BJ (cell line): ENCODE data around the gene PRDM16. TPM values are rescaled to one million over a fixed set of nuclear protein-coding genes. Genes with fewer than 3 reads are reported as not detected.

Source experiments
- CTCF ChIA-PET: fragments of 350-600 bp; formaldehyde crosslinking; extraction: SDS; loops from one replicate; lab custom pipeline; 2021; ENCODE audit warnings: antibody characterized with exemption, inconsistent platforms; lab: Yijun Ruan, JAX
- POLR2A ChIA-PET: fragments of 300-600 bp; sonication (Branson Sonifier 250); formaldehyde crosslinking; extraction: SDS; loops from one replicate; lab custom pipeline; 2021; ENCODE audit warnings: antibody characterized with exemption; lab: Charles Lee
- DNase-seq: peaks from one replicate; pipeline ENCODE4 v3.0.0-alpha.2; 2011; ENCODE audit warnings: low read depth
- H3K27me3 ChIP-seq: 2 replicates; pipeline ENCODE4 v1.6.0; 2011; ENCODE audit warnings: low read length; ENCODE audit not compliant: control insufficient read depth, insufficient read depth
- H3K36me3 ChIP-seq: 2 replicates; pipeline ENCODE4 v1.5.1; 2011; ENCODE audit warnings: low read length; ENCODE audit not compliant: control insufficient read depth, insufficient read depth
- H3K4me3 ChIP-seq: 2 replicates; pipeline ENCODE4 v1.5.1; 2011; ENCODE audit warnings: low read depth, mild to moderate bottlenecking, control low read depth, low read length
- CTCF ChIP-seq: IDR thresholded peaks from 2 replicates; pipeline ENCODE4 v1.5.1; 2011; ENCODE audit warnings: low read depth, mild to moderate bottlenecking, control low read depth, inconsistent platforms, low read length, moderate library complexity; ENCODE audit not compliant: insufficient read depth
- polyA plus RNA-seq: library from polyadenylated mRNA; depleted of rRNA; stranded (reverse); fragments of >200 nt; gene quantifications from 2 replicates; pipeline ENCODE4 v1.2.3, GENCODE V29; 2011

The PRDM16 gene
- polyA plus RNA-seq, 1 experiment = 0.02 TPM

GRCh38 chr1:3462356-3463012 lies 393.5 kb downstream of the PRDM16 start:
- Histone ChIP-seq H3K4me3 (no peak overlapping the region), H3K27me3 (peaks cover 2% of the 10 kb centered on the region; the same call in 1 of the 2 replicates), H3K36me3 (no peaks in the 10 kb centered on the region)
- no peak for TF ChIP-seq CTCF
- ChIA-PET CTCF (interaction anchor here (0.8 to 4.0 kb wide), 6 partner anchors 7 to 262 kb away, joined by 3 to 24 read pairs (median 6); no protein-coding TSS in a partner anchor), POLR2A (no interaction called here)
- no peak for DNase-seq

- no peak for DNase-seq
- POLR2A ChIA-PET = no interaction called here
- no peaks in the 10 kb centered on the region for H3K36me3 ChIP-seq
- TF ChIP-seq CTCF = no peak
- no peak overlapping the region for H3K4me3 ChIP-seq
- CTCF ChIA-PET = interaction anchor here (0.8 to 4.0 kb wide), 6 partner anchors 8 to 262 kb away, joined by 3 to 24 read pairs (median 6); no protein-coding TSS in a partner anchor
- H3K27me3 ChIP-seq = no peaks in the 10 kb centered on the region; the same call in 1 of the 2 replicates
These were observed 394.0 kb downstream of the PRDM16 start for GRCh38 chr1:3463013-3463385.

- DNase-seq = no peak
- POLR2A ChIA-PET = no interaction called here
- CTCF ChIA-PET = interaction anchor here (0.8 to 4.0 kb wide), 6 partner anchors 8 to 261 kb away, joined by 3 to 24 read pairs (median 6); no protein-coding TSS in a partner anchor
- H3K27me3 ChIP-seq = no peaks in the 10 kb centered on the region; the same call in 1 of the 2 replicates
- no peaks in the 10 kb centered on the region for H3K36me3 ChIP-seq
- no peak for TF ChIP-seq CTCF
- H3K4me3 ChIP-seq = no peak overlapping the region
These were observed 394.4 kb downstream of the PRDM16 start for GRCh38 chr1:3463408-3463863.

- H3K36me3 ChIP-seq = no peaks in the 10 kb centered on the region
- no peak overlapping the region for H3K4me3 ChIP-seq
- CTCF ChIA-PET = interaction anchor here (1.0 to 4.0 kb wide), 5 partner anchors 8 to 158 kb away, joined by 3 to 24 read pairs (median 6); no protein-coding TSS in a partner anchor
- no peak for TF ChIP-seq CTCF
- H3K27me3 ChIP-seq = no peaks in the 10 kb centered on the region; the same call in 1 of the 2 replicates
- no peak for DNase-seq
- POLR2A ChIA-PET = no interaction called here
These were observed 395.1 kb downstream of the PRDM16 start for GRCh38 chr1:3463891-3464648.

- CTCF ChIA-PET = interaction anchor here (2.3 to 5.7 kb wide), 3 partner anchors 8 to 12 kb away, joined by 9 to 25 read pairs (median 24); no protein-coding TSS in a partner anchor
- no peaks in the 10 kb centered on the region for H3K36me3 ChIP-seq
- POLR2A ChIA-PET = no interaction called here
- H3K27me3 ChIP-seq = no peaks in the 10 kb centered on the region; the same call in 1 of the 2 replicates
- no peak overlapping the region for H3K4me3 ChIP-seq
- no peak for TF ChIP-seq CTCF
- no peak for DNase-seq
These were observed 395.6 kb downstream of the PRDM16 start for GRCh38 chr1:3464649-3465025.
